Activated B cell treated with CpG ODN at 0.5 μM for 24 hours (primary cell): ENCODE results near the gene USP35. TPM values are rescaled to one million over a fixed set of nuclear protein-coding genes. Genes with fewer than 3 reads are reported as not detected.
"Not testable (repeated sequence)": the region's sequence is repeated elsewhere in the genome, so short reads cannot be mapped to it uniquely, and the experiment has no call there.

Source experiments
- ATAC-seq: fragments of 200-7000 bp; cut with Tn5 transposase; one replicate; pipeline ENCODE4 v1.10.0; 2021; ENCODE audit warnings: low read depth, mild to moderate bottlenecking, moderate library complexity
- CTCF ChIA-PET: fragments of 350-600 bp; sonication (Branson Sonifier 250); formaldehyde crosslinking; loops from one replicate; lab custom pipeline; 2021; ENCODE audit warnings: antibody characterized with exemption; lab: Charles Lee
- POLR2A ChIA-PET: fragments of 350-600 bp; sonication (Branson Sonifier 250); formaldehyde crosslinking; loops from one replicate; lab custom pipeline; 2021; ENCODE audit warnings: antibody characterized with exemption; lab: Charles Lee
- DNase-seq: peaks from one replicate; pipeline ENCODE4 v3.0.0; 2022
- H3K27ac Mint-ChIP-seq: one replicate; pipeline ENCODE4 v1.8.0; 2020; ENCODE audit warnings: mixed read lengths
- H3K27me3 Mint-ChIP-seq: one replicate; pipeline ENCODE4 v1.8.0; 2021; ENCODE audit warnings: mixed read lengths
- H3K36me3 Mint-ChIP-seq: one replicate; pipeline ENCODE4 v1.8.0; 2021; ENCODE audit warnings: low read depth, mixed read lengths
- H3K4me1 Mint-ChIP-seq: one replicate; pipeline ENCODE4 v1.8.0; 2021; ENCODE audit warnings: mixed read lengths
- H3K4me3 Mint-ChIP-seq: one replicate; pipeline ENCODE4 v1.8.0; 2020; ENCODE audit warnings: mild to moderate bottlenecking, mixed read lengths
- H3K9me3 Mint-ChIP-seq: one replicate; pipeline ENCODE4 v1.8.0; 2020; ENCODE audit warnings: mixed read lengths
- intact Hi-C: fragments of 100-400 bp; cut with micrococcal nuclease; formaldehyde crosslinking; loops from one replicate; pipeline ENCODE4 v1.15.1; 2024
- total RNA-seq: library from RNA; stranded (reverse); gene quantifications from 2 replicates; pipeline ENCODE4 v1.2.3, GENCODE V29; 2022
- TF ChIP-seq, protein P1 (sequence below): fragments of 200-600 bp; IDR thresholded peaks from one replicate; pipeline ENCODE4 v1.8.0; 2022; ENCODE audit warnings: antibody characterized with exemption, mild to moderate bottlenecking

Gene USP35
- total RNA-seq, 1 donor from 2014 or later: 4.9 TPM

DNA sequence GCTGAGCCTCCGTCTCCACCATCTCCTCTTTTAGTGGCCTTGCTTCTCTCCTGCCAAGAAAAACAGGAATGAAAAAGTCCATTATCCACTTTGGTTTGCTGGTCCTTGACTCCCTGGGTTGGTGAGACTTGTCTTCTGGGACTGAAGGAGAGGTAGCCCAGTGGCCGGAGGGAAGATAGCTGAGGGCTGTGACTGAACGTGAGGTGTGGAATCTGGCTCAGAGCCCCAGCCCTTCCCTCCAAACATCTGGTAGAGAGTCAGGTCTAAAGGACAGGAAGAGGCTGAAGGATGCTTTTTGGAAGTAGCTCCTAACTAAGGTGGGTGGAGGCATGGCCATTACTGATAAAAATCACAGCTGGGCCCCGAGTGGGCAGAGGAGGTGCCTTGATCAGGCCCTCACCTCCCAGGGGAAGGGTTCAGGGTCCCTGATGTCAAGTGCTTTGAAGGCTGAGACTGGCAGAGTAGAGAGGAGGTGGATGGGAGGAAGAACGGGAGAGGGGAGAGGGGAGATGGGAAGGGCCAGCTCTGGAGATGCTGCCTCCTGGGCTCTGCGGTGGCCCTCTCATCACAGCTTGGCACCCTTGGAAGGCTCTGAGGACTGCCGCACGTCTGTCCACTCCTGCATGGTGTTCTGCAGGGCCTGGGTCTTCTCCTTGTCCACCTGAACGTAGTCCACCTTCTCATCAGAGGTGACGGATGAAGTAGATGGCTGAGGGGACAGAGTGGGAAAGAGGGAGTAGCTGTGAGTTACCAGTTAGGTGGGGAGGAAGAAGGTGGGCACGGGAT lies 30.2 kb downstream of the USP35 start:
- TF ChIP-seq, protein P1, sequence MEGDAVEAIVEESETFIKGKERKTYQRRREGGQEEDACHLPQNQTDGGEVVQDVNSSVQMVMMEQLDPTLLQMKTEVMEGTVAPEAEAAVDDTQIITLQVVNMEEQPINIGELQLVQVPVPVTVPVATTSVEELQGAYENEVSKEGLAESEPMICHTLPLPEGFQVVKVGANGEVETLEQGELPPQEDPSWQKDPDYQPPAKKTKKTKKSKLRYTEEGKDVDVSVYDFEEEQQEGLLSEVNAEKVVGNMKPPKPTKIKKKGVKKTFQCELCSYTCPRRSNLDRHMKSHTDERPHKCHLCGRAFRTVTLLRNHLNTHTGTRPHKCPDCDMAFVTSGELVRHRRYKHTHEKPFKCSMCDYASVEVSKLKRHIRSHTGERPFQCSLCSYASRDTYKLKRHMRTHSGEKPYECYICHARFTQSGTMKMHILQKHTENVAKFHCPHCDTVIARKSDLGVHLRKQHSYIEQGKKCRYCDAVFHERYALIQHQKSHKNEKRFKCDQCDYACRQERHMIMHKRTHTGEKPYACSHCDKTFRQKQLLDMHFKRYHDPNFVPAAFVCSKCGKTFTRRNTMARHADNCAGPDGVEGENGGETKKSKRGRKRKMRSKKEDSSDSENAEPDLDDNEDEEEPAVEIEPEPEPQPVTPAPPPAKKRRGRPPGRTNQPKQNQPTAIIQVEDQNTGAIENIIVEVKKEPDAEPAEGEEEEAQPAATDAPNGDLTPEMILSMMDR: no peak
- H3K4me3 Mint-ChIP-seq: no peak overlapping the region
- intact Hi-C loops: no loop called here
- no peak for DNase-seq
- H3K27ac Mint-ChIP-seq: no peak overlapping the region
- H3K36me3 Mint-ChIP-seq: peaks cover 78% of the 10 kb centered on the region
- CTCF ChIA-PET: interaction anchor here (2.0 kb wide), 1 partner anchor 346 kb away, joined by 5 read pairs; no protein-coding TSS in a partner anchor
- H3K9me3 Mint-ChIP-seq: no peaks in the 10 kb centered on the region
- H3K27me3 Mint-ChIP-seq: no peaks in the 10 kb centered on the region
- ATAC-seq: no peak
- POLR2A ChIA-PET: no interaction called here
- H3K4me1 Mint-ChIP-seq: peaks cover 13% of the 10 kb centered on the region

DNA sequence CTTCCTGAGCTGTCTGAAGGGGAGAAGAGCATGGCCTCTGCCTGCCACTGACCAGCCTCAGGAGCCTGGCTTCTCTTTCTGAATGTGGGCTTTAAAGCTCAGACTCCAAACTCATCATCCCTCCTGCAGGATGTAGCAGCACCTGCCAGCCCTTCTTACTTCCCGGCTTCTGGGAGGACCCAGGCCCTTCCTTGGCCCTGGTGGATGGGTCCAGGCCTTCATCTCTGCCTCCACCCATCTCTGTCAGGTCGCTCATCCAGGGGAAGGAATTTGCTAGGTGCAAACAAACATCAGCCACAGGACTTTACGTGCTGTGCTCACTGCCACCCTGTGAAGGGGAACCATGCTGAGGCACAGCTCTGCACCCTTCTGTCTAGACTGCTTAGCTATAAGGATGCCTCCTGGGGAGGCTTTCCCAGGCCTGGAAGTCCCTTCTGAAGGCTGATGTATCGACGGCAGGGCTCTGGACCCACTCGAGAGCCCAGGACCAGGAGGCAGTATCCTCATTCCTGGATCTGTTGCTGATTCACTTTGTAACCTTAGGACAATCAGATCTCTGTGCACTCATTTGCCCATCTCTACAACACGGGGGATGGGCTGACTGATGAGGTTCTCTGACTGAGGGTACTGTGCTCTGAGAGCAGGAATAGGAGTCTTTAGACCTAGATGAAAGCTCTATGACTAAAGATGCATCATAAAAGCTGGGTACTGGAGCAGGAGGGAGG lies 30.9 kb downstream of the USP35 start:
- ATAC-seq: no peak
- Mint-ChIP-seq H3K27me3 (no peaks in the 10 kb centered on the region), H3K27ac (no peak overlapping the region), H3K4me3 (no peak overlapping the region), H3K4me1 (peaks cover 20% of the 10 kb centered on the region), H3K9me3 (no peaks in the 10 kb centered on the region), H3K36me3 (peaks cover 80% of the 10 kb centered on the region)
- TF ChIP-seq, protein P1: no peak
- ChIA-PET POLR2A (no interaction called here), CTCF (interaction anchor here (2.0 kb wide), 1 partner anchor 345 kb away, joined by 5 read pairs; no protein-coding TSS in a partner anchor)
- no peak for DNase-seq
- intact Hi-C loops: loop anchor here (10.0 kb wide), 1 partner anchor 115 kb away; no protein-coding TSS in a partner anchor

DNA sequence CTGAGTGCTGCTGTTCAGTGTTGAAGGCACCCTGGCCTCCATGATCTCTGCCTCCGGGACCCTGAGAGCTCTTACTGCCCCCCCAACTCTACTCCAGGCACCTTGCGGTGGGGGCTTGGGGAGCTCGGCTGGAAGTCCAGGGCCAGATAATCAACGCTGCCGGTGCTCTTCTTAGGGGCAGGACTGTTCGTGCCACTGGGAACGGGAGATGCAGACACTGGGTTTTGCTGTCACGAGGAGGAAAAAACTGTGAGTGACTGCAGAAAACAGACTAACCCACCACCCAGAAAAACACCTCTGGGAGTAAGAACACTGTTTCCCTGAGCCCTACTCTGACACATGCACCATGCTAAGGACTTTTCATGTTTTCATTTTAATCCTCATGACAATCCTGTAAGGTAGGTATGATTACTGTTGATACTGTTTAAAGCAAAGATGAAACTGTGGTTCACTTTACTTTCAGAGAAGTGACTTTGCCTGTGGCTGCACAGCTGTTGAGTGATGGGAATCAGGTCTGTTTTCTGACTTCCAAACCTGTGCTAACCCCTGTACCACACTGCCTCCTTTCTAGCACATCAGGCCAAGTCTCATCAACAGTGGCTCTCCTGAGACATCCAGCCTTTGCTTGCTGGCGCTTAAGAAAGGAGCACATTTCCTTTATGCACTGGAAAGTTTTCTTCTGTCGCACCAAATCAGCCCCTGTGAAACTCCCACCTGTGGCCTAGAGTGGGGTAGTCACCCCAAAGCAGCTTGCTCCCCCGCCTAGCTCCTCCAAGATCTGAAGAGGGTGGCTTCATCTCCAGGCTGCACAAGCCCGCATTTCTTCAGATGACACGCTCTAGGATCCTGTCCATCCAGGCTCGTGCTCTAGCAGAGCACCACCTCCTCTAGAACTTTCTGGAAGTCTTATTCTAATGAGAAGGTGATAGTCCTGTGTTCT lies 31.8 kb downstream of the USP35 start:
- no peaks in the 10 kb centered on the region for H3K9me3 Mint-ChIP-seq
- intact Hi-C loops: loop anchor here (10.0 kb wide), 1 partner anchor 114 kb away; no protein-coding TSS in a partner anchor
- no peaks in the 10 kb centered on the region for H3K27me3 Mint-ChIP-seq
- TF ChIP-seq, protein P1: no peak
- no peak overlapping the region for H3K4me3 Mint-ChIP-seq
- ChIA-PET POLR2A (no interaction called here), CTCF (interaction anchor here (2.0 kb wide), 1 partner anchor 344 kb away, joined by 5 read pairs; no protein-coding TSS in a partner anchor)
- H3K36me3 Mint-ChIP-seq: peaks cover 81% of the 10 kb centered on the region
- ATAC-seq (no peak), DNase-seq (no peak)
- H3K27ac Mint-ChIP-seq: peak overlapping the region; percentile 57
- peaks cover 28% of the 10 kb centered on the region for H3K4me1 Mint-ChIP-seq

DNA sequence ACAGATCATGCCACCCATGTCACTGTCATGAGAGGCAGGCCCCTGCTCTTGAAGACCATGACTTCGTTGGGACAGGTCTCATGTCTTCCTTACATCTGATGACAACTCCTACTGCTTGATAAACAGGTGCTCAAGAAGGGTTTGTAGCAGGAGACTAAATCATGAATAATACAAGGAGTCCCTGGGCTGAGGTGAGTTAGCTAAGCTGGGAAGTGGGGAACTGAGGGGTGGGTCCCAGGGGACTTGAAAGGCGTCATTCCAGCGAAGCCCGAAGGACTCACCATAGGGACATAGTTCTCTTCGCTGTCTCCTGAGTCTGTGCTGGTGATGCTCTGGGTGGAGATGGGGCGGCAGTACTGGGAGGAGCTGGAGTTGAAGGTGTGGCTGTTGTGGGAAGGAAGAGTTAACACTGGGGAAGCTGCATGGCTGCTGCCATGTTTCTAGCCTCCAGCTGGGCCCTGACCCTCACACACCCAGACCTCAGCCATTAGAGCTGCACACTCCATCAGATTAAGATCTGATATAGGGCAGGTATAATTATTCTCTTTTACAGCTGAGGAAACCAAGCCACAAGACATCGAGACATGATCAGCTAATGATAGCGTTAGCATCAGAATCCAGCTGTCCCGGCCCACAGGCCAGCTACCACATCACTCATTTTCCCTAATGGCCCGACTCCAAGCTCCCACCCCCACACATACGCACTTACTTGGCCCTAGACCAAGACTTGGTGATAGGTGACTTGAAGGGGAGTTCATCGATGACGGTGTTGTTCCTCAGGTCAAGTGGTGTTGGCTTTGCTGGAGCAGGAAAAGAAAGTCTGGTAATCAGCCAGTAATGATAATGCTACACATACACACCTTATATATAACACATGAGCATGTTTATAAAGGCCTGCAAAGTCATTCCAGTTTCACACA lies 32.9 kb downstream of the USP35 start:
- CTCF ChIA-PET: no interaction called here
- no peaks in the 10 kb centered on the region for H3K9me3 Mint-ChIP-seq
- DNase-seq (no peak), ATAC-seq (no peak)
- TF ChIP-seq, protein P1: no peak
- no peak overlapping the region for H3K27ac Mint-ChIP-seq
- no peak overlapping the region for H3K4me3 Mint-ChIP-seq
- intact Hi-C loops: loop anchor here (2.0 to 10.0 kb wide), 2 partner anchors 33 to 113 kb away; partner anchors contain the start of genes KCTD21 and USP35
- H3K4me1 Mint-ChIP-seq: peaks cover 29% of the 10 kb centered on the region
- H3K27me3 Mint-ChIP-seq: no peaks in the 10 kb centered on the region
- peaks cover 74% of the 10 kb centered on the region for H3K36me3 Mint-ChIP-seq
- POLR2A ChIA-PET: no interaction called here

DNA sequence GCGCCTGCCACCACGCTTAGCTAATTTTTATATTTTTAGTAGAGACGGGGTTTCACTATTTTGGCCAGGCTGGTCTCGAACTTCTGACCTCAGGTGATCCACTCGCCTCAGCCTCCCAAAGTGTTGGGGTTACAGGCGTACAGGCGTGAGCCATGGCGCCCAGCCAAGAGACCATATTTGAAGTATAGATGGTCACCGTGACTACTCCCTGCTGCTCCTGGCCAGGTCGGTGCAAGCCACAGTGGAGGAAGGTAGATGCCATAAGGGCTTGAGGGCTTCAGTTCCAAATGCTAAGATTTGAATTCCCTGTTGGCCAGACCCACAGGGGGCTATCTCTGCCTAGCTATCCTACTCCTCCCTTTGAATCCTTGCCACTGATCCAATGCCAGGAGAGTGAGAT lies 34.0 kb downstream of the USP35 start:
- H3K9me3 Mint-ChIP-seq, H3K27ac Mint-ChIP-seq, DNase-seq, ATAC-seq, POLR2A ChIA-PET, H3K27me3 Mint-ChIP-seq: not testable (repeated sequence)
- Mint-ChIP-seq H3K4me3 (peak overlapping the region; percentile 77), H3K4me1 (peaks cover 38% of the 10 kb centered on the region), H3K36me3 (peaks cover 68% of the 10 kb centered on the region)
- intact Hi-C loops: loop anchor here (1.0 to 10.0 kb wide), 3 partner anchors 34 to 311 kb away; partner anchors contain the start of genes KCTD21 and USP35
- CTCF ChIA-PET: interaction anchor here (1.6 kb wide), 1 partner anchor 342 kb away, joined by 4 read pairs; no protein-coding TSS in a partner anchor
